Activated naive CD4-positive, alpha-beta T cell treated with anti-CD3 and anti-CD28 coated beads, Interleukin-2, amount 50 U/mL, for 72 hours (primary cell): Measurements from ENCODE around the gene PSMC1. TPM values are rescaled to one million over a fixed set of nuclear protein-coding genes. Genes with fewer than 3 reads are reported as not detected.

Source experiments
- ATAC-seq, 2 donors: fragments of 150-1000 bp; cut with Tn5 transposase; 2 replicates each; pipeline ENCODE4 v1.10.0; 2021; ENCODE audit warnings: mild to moderate bottlenecking in 2 of 2, moderate library complexity in 2 of 2
- DNase-seq, 2 donors: peaks; one replicate each; pipeline ENCODE4 v3.0.0; 2021 to 2022; ENCODE audit warnings: low spot score in 2 of 2
- H3K27ac Mint-ChIP-seq, 2 donors: one replicate each; pipeline ENCODE4 v1.8.0; 2022; ENCODE audit warnings: mild to moderate bottlenecking in 2 of 2, mixed read lengths in 2 of 2
- H3K36me3 Mint-ChIP-seq, 2 donors: one replicate each; pipeline ENCODE4 v1.8.0; 2022; ENCODE audit warnings: mixed read lengths in 2 of 2
- H3K9me3 Mint-ChIP-seq, 2 donors: one replicate each; pipeline ENCODE4 v1.8.0; 2022; ENCODE audit warnings: mixed read lengths in 2 of 2
- total RNA-seq, 2 donors: library from RNA; stranded (reverse); gene quantifications; one replicate each; pipeline ENCODE4 v1.2.3, GENCODE V29; 2022

The PSMC1 gene
- total RNA-seq, 2 donors from 2014 or later, result 90.2 to 146 TPM

DNA sequence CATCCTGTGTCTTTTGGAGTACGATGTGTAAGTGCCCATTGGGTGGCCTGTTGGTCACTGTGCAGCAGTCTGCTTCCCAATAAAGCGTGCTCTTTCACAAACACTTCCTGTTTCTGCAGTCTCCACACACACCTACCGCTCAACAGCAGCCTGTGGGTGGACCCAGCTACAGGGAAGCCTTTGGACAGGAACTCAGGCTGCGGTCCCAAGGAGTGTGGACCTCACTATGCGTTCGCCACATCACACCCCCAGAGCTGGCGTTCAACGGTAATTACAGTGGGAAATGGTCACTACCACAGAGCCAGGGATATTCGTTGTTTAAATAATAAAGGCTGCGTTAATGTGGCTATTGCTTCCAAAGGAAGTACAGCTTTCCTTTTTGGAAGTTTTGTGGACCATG is 16.2 kb downstream of the PSMC1 start:
- DNase-seq, result no peak
- Mint-ChIP-seq H3K36me3 (peaks cover 16 to 17% of the 10 kb centered on the region in 2 donors), H3K27ac (no peak overlapping the region), H3K9me3 (no peaks in the 10 kb centered on the region)
- no peak for ATAC-seq

DNA sequence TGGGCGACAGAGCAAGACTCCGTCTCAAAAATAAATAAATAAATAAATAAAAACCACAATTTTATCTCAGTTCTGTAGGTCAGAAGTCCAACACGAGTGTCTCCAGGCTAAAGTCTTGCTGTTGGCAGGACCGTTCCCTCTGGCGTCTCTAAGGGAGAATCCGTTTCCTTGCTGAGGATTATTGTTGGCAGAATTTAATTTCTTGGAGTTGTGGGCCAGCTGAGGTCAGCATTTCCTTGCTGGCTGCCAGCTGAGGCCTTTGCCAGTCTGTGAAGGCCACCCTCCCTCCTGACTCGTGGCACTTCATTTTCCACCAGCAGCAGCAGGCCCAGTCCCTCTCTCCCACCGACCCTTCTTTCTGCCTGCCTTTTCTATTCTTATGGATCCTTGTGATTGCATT is 17.2 kb downstream of the PSMC1 start:
- no peak for ATAC-seq
- Mint-ChIP-seq H3K27ac (peak overlapping the region in 1 of 2 donors; percentile 84), H3K9me3 (no peaks in the 10 kb centered on the region), H3K36me3 (peaks cover 14% of the 10 kb centered on the region in 2 donors)
- DNase-seq, result no peak

DNA sequence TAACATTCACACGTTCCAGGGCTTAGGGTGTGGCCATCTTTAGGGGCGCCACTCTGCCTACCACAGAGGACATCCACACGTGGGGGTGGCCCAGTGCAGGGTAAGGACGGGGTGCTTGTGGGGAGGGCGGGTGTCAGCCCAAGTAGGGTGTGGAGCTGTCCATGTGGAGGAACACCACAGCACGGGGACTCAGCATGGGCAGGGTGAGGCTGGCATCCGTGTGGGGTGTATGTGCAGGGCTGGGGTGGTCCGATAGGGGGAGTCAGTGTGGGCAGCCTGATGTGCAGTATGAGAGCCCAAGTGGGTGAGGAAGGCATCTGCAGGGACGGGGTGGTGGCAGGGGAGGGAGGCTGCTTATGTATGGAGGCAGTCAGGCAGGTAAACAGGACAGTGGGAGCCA is 17.7 kb downstream of the PSMC1 start:
- H3K9me3 Mint-ChIP-seq, result no peaks in the 10 kb centered on the region
- peak overlapping the region; percentile 79 to 84 for H3K27ac Mint-ChIP-seq
- DNase-seq (no peak), ATAC-seq (no peak)
- peaks cover 9% of the 10 kb centered on the region in 2 donors for H3K36me3 Mint-ChIP-seq

DNA sequence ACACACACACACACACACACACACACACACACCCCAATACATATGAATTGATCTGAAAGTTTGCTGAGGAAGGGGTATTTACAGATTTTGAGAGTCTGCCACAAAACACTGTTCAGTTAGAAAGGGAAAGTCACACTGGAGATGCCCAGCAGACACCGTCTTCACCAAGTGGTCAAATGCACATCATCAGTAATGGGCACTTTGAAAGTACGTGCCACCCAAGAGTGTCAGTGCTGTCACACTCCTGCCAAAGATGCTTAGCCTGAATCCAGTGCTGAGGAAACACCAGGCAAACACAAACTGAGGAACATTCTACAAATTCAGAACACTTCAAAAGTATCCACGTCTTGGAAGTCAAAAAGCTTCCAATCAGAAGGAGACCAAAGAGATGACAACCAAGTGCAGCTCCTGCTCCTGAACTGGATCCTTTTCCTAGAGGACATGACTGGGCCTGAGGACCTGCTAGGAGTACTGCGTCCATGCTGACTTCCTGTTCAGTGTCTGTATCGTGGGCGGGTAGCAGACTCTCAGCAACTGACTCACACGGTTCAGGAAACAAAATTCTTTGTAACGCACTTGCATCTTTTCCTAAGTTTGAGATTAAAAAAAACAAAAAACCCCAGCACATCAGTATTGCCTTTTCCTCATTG is 18.6 kb downstream of the PSMC1 start:
- Mint-ChIP-seq H3K27ac (peak overlapping the region; percentile 74 to 84), H3K9me3 (no peaks in the 10 kb centered on the region), H3K36me3 (peaks cover 4 to 5% of the 10 kb centered on the region in 2 donors)
- peak; percentile 69 to 79 for ATAC-seq
- DNase-seq, result peak in 1 of 2 donors; percentile 25

DNA sequence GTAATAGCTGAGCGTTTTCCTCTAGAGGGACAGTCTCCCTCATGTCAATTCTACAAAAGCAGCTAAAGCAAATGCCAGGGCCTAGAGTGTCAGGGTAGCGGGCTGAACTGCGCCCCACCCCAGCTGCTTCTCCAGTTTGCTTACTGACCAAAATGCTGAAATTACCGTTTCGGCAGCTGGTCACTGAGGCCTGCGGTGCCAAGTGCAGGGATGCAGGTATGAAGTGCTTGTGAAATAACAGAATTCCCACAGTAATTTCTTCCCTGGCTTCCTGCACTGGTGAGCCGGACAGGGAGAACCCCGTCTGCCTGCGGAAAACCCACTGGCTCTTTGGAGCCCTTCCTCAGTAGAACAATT is 19.1 kb downstream of the PSMC1 start:
- no peak for DNase-seq

DNA sequence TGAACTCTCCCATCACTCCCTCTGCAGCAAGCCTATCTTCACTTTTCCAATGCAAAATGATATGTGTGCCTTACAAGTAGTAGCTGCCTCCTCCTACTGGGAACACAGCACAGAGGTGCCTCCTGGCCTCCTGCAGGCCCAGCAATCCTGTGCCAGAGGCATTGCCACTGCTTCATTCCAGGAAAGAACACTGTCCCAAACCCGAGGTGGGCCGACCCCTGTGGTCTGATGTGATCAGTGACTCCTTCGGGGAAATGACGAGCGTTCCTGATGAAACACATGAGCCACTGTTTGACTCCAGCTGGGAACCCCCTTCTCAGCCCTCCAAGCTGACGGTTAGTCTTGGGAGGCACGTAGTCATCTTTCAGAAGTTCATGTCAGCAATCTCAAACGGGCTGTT is 19.5 kb downstream of the PSMC1 start:
- Mint-ChIP-seq H3K36me3 (no peaks in the 10 kb centered on the region), H3K27ac (peak overlapping the region; percentile 84 to 86), H3K9me3 (no peaks in the 10 kb centered on the region)
- no peak for DNase-seq
- peak; percentile 18 to 70 for ATAC-seq

More for the DNA sequence above, 19.1 kb downstream of the PSMC1 start:
- H3K27ac Mint-ChIP-seq, result peak overlapping the region; percentile 84 to 86
- peak in 1 of 2 donors; percentile 33 for ATAC-seq
- peaks cover 0 to under 1% of the 10 kb centered on the region in 2 donors for H3K36me3 Mint-ChIP-seq
- no peaks in the 10 kb centered on the region for H3K9me3 Mint-ChIP-seq

DNA sequence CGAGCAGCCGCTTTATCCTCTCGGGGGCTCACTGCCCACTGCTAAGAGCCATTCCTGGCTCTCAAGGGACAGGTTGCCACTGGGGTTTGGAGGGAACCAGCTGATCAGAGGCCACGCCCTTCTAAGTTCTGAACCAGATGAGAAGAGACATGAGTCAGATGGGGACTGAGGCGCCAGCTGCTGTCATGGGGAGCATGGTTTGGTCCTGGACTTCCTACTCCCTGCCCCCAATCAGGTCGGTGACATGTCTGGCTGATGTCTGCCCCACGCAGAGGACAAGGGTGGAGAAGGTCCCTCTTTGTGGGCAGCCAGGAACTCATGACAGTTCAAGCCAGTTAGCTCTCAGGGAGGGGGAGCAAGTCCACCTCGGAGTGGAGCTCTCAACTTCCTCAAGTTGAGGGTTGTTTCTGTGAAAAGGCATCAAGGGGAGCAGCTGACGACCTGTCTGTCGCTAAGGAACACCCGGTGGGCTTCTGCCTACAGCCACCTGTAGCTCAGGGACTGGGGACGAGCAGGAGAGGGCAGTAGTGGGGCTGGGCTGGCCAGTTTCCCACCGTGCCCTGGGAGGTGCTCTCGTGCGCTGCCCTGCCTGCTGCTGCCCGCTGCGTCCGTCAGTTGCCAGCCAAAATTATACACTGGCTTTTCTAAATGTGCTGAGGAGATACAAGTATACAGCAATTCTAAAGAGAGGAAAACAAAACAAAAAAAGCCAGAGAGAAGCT is 20.5 kb downstream of the PSMC1 start:
- Mint-ChIP-seq H3K27ac (peak overlapping the region; percentile 84), H3K9me3 (no peaks in the 10 kb centered on the region), H3K36me3 (no peaks in the 10 kb centered on the region)
- peak; percentile 48 to 50 for ATAC-seq
- DNase-seq, result no peak

DNA sequence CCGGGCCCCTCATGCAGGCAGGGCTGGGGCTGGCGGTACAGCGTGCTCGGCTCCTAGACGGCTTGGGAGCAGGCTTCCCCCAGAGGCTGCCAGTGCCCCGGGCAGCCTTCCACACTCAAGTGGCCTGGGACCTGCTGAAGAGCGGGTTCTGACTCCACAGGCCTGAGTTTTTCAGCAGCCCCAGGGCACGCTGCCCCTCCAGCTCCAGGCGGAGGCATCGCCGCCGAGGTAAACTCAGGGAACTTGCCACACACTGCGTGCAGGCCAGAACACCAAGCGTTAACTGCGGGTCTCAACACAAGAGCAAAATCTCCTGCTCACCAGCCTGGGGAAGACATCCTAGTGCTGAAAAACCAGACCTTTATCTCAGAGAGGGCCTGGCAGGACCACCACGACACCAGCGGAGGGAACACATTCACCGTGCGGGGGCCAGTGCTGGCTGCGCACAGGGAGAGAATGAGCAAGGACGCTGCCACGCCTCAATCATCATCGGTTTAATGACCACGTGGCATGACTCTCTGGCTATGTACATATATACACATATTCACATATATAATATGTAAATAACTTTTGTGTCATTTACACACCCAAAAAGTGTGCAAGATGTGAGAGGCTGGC is 21.3 kb downstream of the PSMC1 start:
- ATAC-seq (no peak), DNase-seq (no peak)
- H3K36me3 Mint-ChIP-seq, result no peaks in the 10 kb centered on the region
- H3K9me3 Mint-ChIP-seq, result no peaks in the 10 kb centered on the region
- peak overlapping the region in 1 of 2 donors; percentile 55 for H3K27ac Mint-ChIP-seq

DNA sequence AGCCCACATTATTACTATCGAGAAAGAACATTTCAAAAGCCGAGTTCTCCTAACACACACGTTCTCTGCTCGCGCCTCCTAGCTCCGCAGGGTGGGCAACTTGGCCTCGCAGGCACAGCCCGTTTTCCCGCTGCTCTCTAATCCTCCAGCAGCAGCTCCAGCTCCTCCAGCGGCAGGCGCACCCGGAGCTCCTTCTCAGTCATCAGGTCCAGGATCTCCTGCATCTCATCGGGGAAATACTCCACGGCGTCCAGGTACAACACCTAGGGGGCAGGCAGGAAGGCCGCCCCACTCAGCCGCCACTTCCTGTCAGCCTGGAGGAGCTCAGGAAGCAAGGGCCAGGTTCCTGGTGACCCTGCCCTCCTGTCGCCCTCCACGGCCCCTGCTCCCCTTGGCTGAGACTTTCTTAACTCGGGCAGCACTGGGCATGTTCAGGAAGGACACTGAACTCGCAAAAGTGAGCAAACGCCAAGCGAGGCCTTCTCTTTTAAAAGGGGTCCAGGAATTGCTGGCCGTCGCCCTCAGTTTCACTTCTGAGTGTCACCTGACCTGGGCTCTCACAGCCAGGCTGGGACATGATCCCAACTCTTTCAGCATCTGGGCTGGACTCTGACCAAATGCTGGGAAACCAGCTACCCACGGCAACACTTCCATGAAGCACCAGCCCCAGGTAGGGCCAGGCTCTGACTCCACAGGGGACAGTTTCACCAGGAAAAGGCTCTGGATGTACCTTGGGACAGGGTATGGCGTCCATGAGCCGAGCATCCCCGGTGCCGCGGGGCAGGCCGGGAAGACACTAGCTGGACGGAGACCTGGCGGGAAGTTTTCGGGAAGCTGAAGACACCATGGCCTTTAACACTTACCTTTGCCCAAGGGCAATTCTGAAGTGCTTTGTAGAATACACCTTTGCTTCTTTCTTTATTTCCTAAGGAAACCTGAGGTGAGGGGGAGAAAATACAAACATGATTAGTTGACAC is 22.1 kb downstream of the PSMC1 start:
- H3K36me3 Mint-ChIP-seq, result no peaks in the 10 kb centered on the region
- H3K9me3 Mint-ChIP-seq, result no peaks in the 10 kb centered on the region
- DNase-seq (no peak), ATAC-seq (no peak)
- peak overlapping the region in 1 of 2 donors; percentile 55 for H3K27ac Mint-ChIP-seq

DNA sequence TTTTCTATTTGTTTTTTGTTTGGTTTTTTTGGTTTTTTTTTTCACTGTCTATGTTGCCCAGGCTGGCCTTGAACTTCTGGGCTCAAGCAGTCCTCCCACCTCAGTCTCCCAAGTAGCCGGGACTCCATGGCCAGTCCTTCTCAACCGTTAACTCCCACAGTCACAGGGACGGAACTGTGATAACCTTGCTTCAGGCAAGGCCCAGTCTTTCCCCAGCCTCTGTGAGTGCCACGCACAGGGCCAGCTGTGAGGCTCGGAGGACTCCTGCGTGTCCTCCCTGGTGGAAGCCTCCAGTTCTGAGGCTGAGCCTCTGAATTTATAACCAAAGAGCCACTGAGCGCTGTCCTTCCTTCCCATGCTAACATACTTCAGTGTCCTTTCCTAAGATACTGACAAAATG is 23.7 kb downstream of the PSMC1 start:
- H3K27ac Mint-ChIP-seq, result peak overlapping the region in 1 of 2 donors; percentile 55
- no peaks in the 10 kb centered on the region for H3K9me3 Mint-ChIP-seq
- DNase-seq (no peak), ATAC-seq (no peak)
- H3K36me3 Mint-ChIP-seq, result no peaks in the 10 kb centered on the region

DNA sequence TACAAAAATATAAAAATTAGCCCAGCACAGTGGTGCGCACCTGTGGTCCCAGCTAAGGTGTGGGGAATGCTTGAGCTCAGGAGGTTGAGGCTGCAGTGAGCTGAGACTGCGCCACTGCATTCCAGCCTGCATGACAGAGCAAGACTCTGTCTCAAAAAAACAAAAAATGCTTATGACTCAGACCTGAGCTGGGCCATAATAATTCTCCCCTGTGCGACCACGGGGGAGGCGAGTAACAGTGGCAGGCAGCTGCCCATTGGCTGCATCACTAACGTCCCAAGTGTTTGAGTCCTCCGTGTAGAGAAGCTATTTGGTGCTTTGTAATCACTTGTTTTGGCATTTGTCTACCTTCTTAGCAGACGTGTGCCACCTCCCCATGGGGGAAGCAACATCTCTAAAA is 24.9 kb downstream of the PSMC1 start:
- Mint-ChIP-seq H3K27ac (no peak overlapping the region), H3K9me3 (no peaks in the 10 kb centered on the region), H3K36me3 (peaks cover 0 to 4% of the 10 kb centered on the region in 2 donors)
- ATAC-seq (peak in 1 of 2 donors; percentile 40), DNase-seq (no peak)

DNA sequence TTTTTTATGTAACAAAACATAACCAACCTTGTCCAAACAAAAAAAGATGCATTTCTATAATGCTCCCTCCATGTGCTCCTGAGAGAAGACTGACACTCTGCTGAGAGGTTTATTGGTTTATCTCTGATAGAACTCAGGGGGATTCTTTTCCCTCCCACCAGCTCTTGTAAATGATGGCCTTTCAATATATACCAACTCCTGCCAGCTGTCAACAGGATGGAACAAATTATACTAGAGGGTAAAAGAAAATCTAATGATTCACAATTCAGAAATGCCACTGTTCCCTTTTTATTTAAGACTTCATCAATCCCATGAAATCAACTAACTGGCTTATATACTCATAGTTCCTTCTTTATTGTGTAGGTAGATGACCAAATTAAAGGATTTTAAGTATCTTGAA is 25.4 kb downstream of the PSMC1 start:
- Mint-ChIP-seq H3K9me3 (no peaks in the 10 kb centered on the region), H3K36me3 (peaks cover 0 to 4% of the 10 kb centered on the region in 2 donors), H3K27ac (peak overlapping the region in 1 of 2 donors; percentile 39)
- ATAC-seq, result no peak
- DNase-seq, result no peak

DNA sequence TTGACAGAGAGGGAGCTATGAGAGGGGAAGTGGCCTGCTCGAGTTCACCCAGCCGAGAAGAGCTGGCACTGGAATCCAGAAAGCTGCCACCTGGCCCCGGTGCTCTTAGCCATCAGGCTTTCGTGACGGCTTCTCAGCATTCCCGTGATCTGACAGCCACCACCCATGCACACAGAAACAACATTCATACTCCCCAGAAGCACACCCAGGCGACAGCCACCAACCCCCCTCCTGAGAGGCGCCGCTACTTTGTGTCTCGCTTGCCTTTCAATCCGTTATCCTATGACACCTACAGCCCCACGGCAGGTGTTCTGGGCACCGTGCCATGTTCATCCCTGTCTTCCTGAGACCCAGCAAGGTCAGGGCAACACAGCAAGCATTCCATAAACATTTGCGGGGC is 31.4 kb downstream of the PSMC1 start:
- Mint-ChIP-seq H3K36me3 (peaks cover 0 to 4% of the 10 kb centered on the region in 2 donors), H3K27ac (no peak overlapping the region), H3K9me3 (no peaks in the 10 kb centered on the region)
- no peak for DNase-seq
- ATAC-seq, result no peak

DNA sequence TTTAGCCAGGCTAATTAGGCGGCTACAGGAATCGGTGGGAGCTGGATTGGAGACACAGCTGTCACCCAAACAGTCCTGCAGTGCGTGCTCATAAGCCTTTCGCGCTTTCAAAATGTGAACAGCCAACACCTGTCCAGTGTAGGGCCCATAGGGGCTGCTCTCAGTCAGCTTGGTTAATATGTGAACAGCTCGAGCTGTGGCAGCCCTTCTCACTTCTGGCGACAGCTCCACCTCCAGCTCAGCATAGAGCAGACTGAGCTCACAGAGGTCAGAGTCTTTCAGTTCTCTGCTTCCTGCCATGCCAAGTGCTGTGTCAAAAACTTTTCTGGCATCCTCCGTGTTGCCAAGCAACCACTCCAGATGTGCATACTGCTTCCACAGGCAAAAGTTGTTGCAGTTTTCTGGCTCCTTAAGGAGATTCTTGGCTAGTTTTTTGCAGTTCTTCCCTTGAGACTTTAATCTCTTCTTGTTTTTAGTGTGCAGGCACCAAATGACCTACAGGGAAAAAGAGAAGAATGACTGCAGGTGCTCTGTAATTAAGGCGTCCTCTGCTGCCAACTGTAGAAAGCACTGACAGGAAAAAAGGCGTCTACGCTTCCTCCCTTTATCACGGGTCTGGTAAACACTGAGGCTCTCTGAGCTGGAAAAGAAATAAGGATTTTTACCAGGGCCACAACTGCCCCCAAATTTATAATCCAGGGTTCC is 32.5 kb downstream of the PSMC1 start:
- Mint-ChIP-seq H3K9me3 (no peaks in the 10 kb centered on the region), H3K27ac (no peak overlapping the region), H3K36me3 (peaks cover 0 to 4% of the 10 kb centered on the region in 2 donors)
- no peak for ATAC-seq
- no peak for DNase-seq

DNA sequence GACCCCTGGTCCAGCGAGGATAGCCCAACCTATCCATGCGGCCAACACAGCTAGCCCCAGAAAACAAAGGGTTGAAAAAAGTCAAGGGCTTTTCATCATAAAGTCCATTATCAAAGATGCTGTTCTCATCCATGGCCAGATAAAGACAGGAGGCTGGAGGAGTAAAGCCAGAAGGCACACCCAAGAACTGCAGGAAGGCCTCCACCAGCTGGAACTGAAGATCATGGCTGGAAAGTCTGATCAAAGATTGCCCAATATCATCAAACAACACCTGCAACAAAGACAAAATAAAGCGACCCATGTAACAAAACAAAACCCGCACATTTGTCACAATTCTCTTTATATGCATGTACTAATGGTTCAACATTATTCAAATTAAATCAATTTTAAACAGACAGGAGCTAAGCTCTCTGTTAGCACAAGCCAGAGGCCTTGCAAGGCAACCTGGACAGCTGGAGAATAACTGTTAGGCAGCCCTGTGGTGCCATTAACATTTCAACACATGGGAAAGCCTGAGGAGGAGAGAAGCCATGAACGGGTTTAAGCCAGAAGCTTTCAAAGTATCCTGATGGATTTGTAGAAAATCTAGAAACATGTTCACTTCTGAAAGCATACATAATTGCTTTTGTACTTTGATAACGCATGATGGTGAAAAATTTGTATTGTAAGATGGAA is 34.1 kb downstream of the PSMC1 start:
- H3K36me3 Mint-ChIP-seq, result peaks cover 0 to 4% of the 10 kb centered on the region in 2 donors
- no peak for DNase-seq
- ATAC-seq, result no peak
- H3K9me3 Mint-ChIP-seq, result no peaks in the 10 kb centered on the region
- peak overlapping the region in 1 of 2 donors; percentile 44 for H3K27ac Mint-ChIP-seq
